K562 (cell line): ENCODE data around the gene VMP1. TPM values are rescaled to one million over a fixed set of nuclear protein-coding genes. Genes with fewer than 3 reads are reported as not detected.

Source experiments
- ADNP ChIP-seq: fragments of 200-800 bp; sonication (Bioruptor generic); IDR thresholded peaks from 2 replicates; pipeline ENCODE4 v1.6.1; 2016; ENCODE audit warnings: missing genetic modification characterization, missing compliant biosample characterization
- CCNT2 ChIP-seq: IDR thresholded peaks from 2 replicates; pipeline ENCODE4 v1.6.1; 2011; ENCODE audit warnings: borderline replicate concordance, low read depth, mild to moderate bottlenecking, moderate library complexity, mixed read lengths, low read length; ENCODE audit not compliant: insufficient read length; ENCODE audit errors: extremely low read depth
- CLOCK ChIP-seq: fragments of 250-450 bp; sonication (Bioruptor Pico); IDR thresholded peaks from 2 replicates; pipeline ENCODE4 v1.4.0; 2020; ENCODE audit warnings: mild to moderate bottlenecking, moderate library complexity, borderline replicate concordance
- HNRNPUL1 ChIP-seq: fragments of 200-400 bp; formaldehyde crosslinking; IDR thresholded peaks from 2 replicates; pipeline ENCODE4 v1.6.1; 2017; ENCODE audit warnings: low read length
- ZNF280A ChIP-seq: fragments of 450-650 bp; IDR thresholded peaks from 2 replicates; pipeline ENCODE4 v1.6.1; 2018; ENCODE audit warnings: mild to moderate bottlenecking, low read depth; ENCODE audit not compliant: partially characterized antibody
- polyA plus RNA-seq, 8 experiments: library from polyadenylated mRNA; depleted of rRNA in 4 of 8; stranded (reverse) in 5 of 8; unstranded in 3 of 8; fragments of >200 nt; fragmentation: Nextera tagmentation in 2 of 8; fragmentation: Illumina TruSeq in 1 of 8; extraction: Ambion mirVana in 2 of 8; extraction: Trizol in 1 of 8; gene quantifications; 2 replicates each; pipeline versions ENCODE4 v1.2.1 to v1.2.3, GENCODE V29; 2011 to 2014; ENCODE audit warnings: inconsistent platforms in 1 of 8, missing spikeins in 1 of 8
- total RNA-seq, 7 experiments: library from RNA; depleted of rRNA in 6 of 7; stranded (reverse); fragments of >200 nt in 6 of 7; fragmentation: Illumina TruSeq in 2 of 7; extraction: Trizol in 2 of 7; gene quantifications; 2 replicates each; pipeline versions ENCODE4 v1.2.1 to v1.2.3, GENCODE V29; 2011 to 2021; ENCODE audit warnings: low replicate concordance in 1 of 7
- TF ChIP-seq, protein P1 (sequence below), 3 experiments: fragments of 200-800 bp in 1 of 3; fragments of 250-450 bp in 1 of 3; fragments of 450-650 bp in 1 of 3; sonication (Bioruptor Pico) in 1 of 3; sonication (Bioruptor generic) in 1 of 3; formaldehyde crosslinking in 1 of 3; IDR thresholded peaks; 2 replicates each; pipeline versions ENCODE4 v1.6.1 to v1.8.0; 2016 to 2022; ENCODE audit warnings: mild to moderate bottlenecking in 2 of 3, missing genetic modification characterization in 2 of 3, missing compliant biosample characterization in 1 of 3, moderate library complexity in 1 of 3
- TF ChIP-seq, protein P2 (sequence below): fragments of 450-650 bp; IDR thresholded peaks from 2 replicates; pipeline ENCODE4 v1.6.1; 2017; ENCODE audit warnings: antibody characterized with exemption, mild to moderate bottlenecking

The VMP1 gene
- total and polyA plus RNA-seq, 9 of the 15 experiments (the other 6 are each of a cell fraction or from before 2014, with no cell fraction given) = 123 to 304 (median 151) TPM

GRCh38 chr17:59851439-59852375, 144.3 kb downstream of the VMP1 start (continued):
- TF ChIP-seq ZNF280A = no peak
- TF ChIP-seq, protein P1, sequence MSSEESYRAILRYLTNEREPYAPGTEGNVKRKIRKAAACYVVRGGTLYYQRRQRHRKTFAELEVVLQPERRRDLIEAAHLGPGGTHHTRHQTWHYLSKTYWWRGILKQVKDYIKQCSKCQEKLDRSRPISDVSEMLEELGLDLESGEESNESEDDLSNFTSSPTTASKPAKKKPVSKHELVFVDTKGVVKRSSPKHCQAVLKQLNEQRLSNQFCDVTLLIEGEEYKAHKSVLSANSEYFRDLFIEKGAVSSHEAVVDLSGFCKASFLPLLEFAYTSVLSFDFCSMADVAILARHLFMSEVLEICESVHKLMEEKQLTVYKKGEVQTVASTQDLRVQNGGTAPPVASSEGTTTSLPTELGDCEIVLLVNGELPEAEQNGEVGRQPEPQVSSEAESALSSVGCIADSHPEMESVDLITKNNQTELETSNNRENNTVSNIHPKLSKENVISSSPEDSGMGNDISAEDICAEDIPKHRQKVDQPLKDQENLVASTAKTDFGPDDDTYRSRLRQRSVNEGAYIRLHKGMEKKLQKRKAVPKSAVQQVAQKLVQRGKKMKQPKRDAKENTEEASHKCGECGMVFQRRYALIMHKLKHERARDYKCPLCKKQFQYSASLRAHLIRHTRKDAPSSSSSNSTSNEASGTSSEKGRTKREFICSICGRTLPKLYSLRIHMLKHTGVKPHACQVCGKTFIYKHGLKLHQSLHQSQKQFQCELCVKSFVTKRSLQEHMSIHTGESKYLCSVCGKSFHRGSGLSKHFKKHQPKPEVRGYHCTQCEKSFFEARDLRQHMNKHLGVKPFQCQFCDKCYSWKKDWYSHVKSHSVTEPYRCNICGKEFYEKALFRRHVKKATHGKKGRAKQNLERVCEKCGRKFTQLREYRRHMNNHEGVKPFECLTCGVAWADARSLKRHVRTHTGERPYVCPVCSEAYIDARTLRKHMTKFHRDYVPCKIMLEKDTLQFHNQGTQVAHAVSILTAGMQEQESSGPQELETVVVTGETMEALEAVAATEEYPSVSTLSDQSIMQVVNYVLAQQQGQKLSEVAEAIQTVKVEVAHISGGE (CRISPR knock-in tag; IDR thresholded peaks at IDR 0.05) = peak in 1 of 3 experiments; percentile 89; a peak in 1 of 6 replicates
- no peak for TF ChIP-seq CLOCK (CRISPR knock-in tag)
- TF ChIP-seq HNRNPUL1 = no peak
- no peak for TF ChIP-seq ADNP (tag)
- TF ChIP-seq, protein P2, sequence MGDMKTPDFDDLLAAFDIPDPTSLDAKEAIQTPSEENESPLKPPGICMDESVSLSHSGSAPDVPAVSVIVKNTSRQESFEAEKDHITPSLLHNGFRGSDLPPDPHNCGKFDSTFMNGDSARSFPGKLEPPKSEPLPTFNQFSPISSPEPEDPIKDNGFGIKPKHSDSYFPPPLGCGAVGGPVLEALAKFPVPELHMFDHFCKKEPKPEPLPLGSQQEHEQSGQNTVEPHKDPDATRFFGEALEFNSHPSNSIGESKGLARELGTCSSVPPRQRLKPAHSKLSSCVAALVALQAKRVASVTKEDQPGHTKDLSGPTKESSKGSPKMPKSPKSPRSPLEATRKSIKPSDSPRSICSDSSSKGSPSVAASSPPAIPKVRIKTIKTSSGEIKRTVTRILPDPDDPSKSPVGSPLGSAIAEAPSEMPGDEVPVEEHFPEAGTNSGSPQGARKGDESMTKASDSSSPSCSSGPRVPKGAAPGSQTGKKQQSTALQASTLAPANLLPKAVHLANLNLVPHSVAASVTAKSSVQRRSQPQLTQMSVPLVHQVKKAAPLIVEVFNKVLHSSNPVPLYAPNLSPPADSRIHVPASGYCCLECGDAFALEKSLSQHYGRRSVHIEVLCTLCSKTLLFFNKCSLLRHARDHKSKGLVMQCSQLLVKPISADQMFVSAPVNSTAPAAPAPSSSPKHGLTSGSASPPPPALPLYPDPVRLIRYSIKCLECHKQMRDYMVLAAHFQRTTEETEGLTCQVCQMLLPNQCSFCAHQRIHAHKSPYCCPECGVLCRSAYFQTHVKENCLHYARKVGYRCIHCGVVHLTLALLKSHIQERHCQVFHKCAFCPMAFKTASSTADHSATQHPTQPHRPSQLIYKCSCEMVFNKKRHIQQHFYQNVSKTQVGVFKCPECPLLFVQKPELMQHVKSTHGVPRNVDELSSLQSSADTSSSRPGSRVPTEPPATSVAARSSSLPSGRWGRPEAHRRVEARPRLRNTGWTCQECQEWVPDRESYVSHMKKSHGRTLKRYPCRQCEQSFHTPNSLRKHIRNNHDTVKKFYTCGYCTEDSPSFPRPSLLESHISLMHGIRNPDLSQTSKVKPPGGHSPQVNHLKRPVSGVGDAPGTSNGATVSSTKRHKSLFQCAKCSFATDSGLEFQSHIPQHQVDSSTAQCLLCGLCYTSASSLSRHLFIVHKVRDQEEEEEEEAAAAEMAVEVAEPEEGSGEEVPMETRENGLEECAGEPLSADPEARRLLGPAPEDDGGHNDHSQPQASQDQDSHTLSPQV = peak; percentile 44; the same call in 1 of the 2 replicates
- TF ChIP-seq CCNT2 = no peak
